Thoracic aorta (tissue), 2 donors: ENCODE measurements around the gene INSR. TPM values are rescaled to one million over a fixed set of nuclear protein-coding genes. Genes with fewer than 3 reads are reported as not detected.

Experiments used
- ATAC-seq: fragments of 150-250 bp; one replicate; pipeline ENCODE4 v1.8.0; 2017; ENCODE audit warnings: low read depth; ENCODE audit not compliant: insufficient number of reproducible peaks, low FRiP score
- DNase-seq: peaks from one replicate; pipeline ENCODE4 v3.0.0-alpha.2; 2020; ENCODE audit warnings: low spot score
- H3K27ac ChIP-seq, 2 donors: fragments of 200-600 bp; sonication (generic); 1 replicate in 1 of 2; 2 replicates in 1 of 2; pipeline ENCODE4 v1.5.1; 2016; ENCODE audit warnings: mild to moderate bottlenecking in 2 of 2, moderate library complexity in 2 of 2
- H3K27me3 ChIP-seq: fragments of 200-600 bp; sonication (generic); replicated peaks from 2 replicates; pipeline ENCODE4 v1.6.0; 2016; ENCODE audit warnings: mild to moderate bottlenecking; ENCODE audit not compliant: insufficient read depth
- H3K36me3 ChIP-seq: fragments of 200-600 bp; sonication (generic); one replicate; pipeline ENCODE4 v1.5.1; 2016
- H3K4me1 ChIP-seq, 2 donors: fragments of 200-600 bp; sonication (generic); 1 replicate in 1 of 2; 2 replicates in 1 of 2; pipeline versions ENCODE4 v1.5.1 to v1.6.0; 2016; ENCODE audit warnings: low read depth in 2 of 2, mild to moderate bottlenecking in 1 of 2; ENCODE audit not compliant: control insufficient read depth in 1 of 2
- H3K4me3 ChIP-seq: fragments of 200-600 bp; sonication (generic); 2 replicates; pipeline ENCODE4 v1.5.1; 2016; ENCODE audit warnings: mild to moderate bottlenecking
- H3K9me3 ChIP-seq: fragments of 200-600 bp; sonication (generic); 2 replicates; pipeline ENCODE4 v1.5.1; 2016
- total RNA-seq, 2 donors: library from RNA; depleted of rRNA; stranded (reverse); fragments of >200 nt; gene quantifications; one replicate each; pipeline versions ENCODE4 v1.1.0 to v1.2.3, GENCODE V29; 2016
- TF ChIP-seq, protein P1 (sequence below): fragments of 200-600 bp; sonication (generic); IDR thresholded peaks from one replicate; pipeline ENCODE4 v1.5.1; 2019; ENCODE audit warnings: antibody characterized with exemption

The INSR gene
- total RNA-seq, 2 donors from 2014 or later: 102 to 116 TPM

DNA sequence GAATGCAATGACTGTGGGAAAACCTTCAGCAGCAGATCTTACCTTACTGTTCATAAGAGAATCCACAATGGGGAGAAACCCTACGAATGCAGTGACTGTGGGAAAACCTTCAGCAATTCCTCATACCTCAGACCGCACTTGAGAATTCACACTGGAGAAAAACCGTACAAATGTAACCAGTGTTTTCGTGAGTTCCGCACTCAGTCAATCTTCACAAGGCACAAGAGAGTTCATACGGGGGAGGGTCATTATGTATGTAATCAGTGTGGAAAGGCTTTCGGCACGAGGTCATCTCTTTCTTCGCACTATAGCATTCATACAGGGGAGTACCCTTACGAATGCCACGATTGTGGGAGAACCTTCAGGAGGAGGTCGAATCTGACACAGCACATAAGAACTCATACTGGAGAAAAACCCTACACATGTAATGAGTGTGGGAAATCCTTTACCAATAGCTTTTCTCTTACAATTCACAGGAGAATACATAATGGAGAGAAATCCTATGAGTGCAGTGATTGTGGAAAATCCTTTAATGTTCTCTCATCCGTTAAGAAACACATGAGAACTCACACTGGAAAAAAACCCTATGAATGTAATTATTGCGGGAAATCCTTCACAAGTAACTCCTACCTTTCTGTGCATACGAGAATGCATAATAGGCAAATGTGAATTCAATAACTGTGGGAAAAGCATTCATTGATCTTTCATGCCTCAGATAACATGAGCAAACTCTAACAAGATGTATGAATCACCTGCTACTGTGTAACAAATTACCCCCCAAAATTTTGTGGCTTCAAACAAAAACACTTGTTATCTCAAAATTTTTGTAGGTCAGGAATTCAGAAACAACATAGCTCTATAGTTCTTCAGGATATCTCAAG, 210.9 kb downstream of the INSR start:
- Histone ChIP-seq H3K9me3 (peaks cover 98% of the 10 kb centered on the region), H3K4me1 (no peaks in the 10 kb centered on the region), H3K27ac (no peak overlapping the region), H3K36me3 (peaks cover 67% of the 10 kb centered on the region), H3K27me3 (no peaks in the 10 kb centered on the region), H3K4me3 (peak overlapping the region; percentile 2)
- TF ChIP-seq, protein P1, sequence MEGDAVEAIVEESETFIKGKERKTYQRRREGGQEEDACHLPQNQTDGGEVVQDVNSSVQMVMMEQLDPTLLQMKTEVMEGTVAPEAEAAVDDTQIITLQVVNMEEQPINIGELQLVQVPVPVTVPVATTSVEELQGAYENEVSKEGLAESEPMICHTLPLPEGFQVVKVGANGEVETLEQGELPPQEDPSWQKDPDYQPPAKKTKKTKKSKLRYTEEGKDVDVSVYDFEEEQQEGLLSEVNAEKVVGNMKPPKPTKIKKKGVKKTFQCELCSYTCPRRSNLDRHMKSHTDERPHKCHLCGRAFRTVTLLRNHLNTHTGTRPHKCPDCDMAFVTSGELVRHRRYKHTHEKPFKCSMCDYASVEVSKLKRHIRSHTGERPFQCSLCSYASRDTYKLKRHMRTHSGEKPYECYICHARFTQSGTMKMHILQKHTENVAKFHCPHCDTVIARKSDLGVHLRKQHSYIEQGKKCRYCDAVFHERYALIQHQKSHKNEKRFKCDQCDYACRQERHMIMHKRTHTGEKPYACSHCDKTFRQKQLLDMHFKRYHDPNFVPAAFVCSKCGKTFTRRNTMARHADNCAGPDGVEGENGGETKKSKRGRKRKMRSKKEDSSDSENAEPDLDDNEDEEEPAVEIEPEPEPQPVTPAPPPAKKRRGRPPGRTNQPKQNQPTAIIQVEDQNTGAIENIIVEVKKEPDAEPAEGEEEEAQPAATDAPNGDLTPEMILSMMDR: no peak
- DNase-seq: no peak
- ATAC-seq: no peak

GRCh38 chr19:7078008-7078407, 216.2 kb downstream of the INSR start:
- H3K27ac ChIP-seq: no peak overlapping the region
- ATAC-seq (no peak), DNase-seq (no peak)
- H3K4me3 ChIP-seq: no peak overlapping the region
- peaks cover 96% of the 10 kb centered on the region for H3K36me3 ChIP-seq
- no peaks in the 10 kb centered on the region for H3K27me3 ChIP-seq
- no peaks in the 10 kb centered on the region for H3K4me1 ChIP-seq
- TF ChIP-seq, protein P1: no peak
- peaks cover 77% of the 10 kb centered on the region for H3K9me3 ChIP-seq

DNA sequence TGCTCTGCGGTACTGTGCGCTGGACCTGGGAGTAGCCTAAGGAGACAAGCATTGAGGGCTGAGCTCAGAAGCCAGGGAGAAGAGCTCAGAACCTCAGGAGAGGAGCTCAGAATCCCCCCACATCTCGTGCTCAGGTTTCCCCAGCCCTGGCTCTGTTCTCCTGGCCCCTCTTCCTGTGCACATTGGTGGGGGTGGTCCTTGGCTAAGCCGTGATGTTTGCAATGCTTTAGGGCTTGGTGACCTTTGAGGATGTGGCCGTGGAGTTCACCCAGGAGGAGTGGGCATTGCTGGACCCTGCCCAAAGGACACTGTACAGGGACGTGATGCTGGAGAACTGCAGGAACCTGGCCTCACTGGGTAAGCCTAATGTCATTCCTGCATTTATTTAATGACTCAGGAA, 218.1 kb downstream of the INSR start:
- Histone ChIP-seq H3K36me3 (peaks cover 90% of the 10 kb centered on the region), H3K9me3 (peaks cover 58% of the 10 kb centered on the region), H3K4me1 (no peaks in the 10 kb centered on the region), H3K27ac (no peak overlapping the region), H3K27me3 (no peaks in the 10 kb centered on the region), H3K4me3 (no peak overlapping the region)
- DNase-seq: no peak
- ATAC-seq: no peak
- TF ChIP-seq, protein P1: no peak

DNA sequence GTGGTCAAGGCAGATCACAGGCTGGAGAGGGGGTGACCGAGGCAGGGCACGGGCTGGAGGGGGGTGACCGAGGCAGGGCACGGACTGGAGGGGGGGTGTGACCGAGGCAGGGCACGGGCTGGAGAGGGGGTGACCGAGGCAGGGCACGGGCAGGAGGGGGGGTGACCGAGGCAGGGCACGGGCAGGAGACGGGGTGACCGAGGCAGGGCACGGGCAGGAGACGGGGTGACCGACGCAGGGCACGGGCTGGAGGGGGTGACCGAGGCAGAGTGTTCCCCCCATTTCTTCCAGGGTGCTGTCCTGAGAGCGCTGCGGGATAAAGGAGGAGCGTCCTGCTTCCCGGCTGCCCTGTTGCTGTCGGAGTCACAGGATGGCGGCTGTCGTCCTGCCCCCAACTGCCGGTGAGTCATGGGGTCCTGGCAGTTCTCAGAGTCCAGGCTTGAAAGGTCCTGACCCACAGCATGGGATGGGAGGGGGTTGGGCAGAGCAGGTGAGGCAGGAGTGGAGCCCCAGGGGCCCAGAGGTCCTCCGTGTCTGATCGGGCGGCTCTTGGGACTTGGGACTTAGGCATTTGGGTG, 219.4 kb downstream of the INSR start:
- no peak overlapping the region for H3K4me3 ChIP-seq
- peaks cover 77% of the 10 kb centered on the region for H3K36me3 ChIP-seq
- H3K27ac ChIP-seq: no peak overlapping the region
- TF ChIP-seq, protein P1: no peak
- no peak for DNase-seq
- peaks cover 44% of the 10 kb centered on the region for H3K9me3 ChIP-seq
- no peaks in the 10 kb centered on the region for H3K27me3 ChIP-seq
- H3K4me1 ChIP-seq: peaks cover 4 to 11% of the 10 kb centered on the region in 2 donors
- ATAC-seq: no peak

GRCh38 chr19:7072541-7072940, 221.7 kb downstream of the INSR start:
- TF ChIP-seq, protein P1: no peak
- Histone ChIP-seq H3K4me3 (no peak overlapping the region), H3K36me3 (peaks cover 55% of the 10 kb centered on the region), H3K27me3 (no peaks in the 10 kb centered on the region), H3K27ac (no peak overlapping the region), H3K9me3 (peaks cover 22% of the 10 kb centered on the region), H3K4me1 (peaks cover 4 to 11% of the 10 kb centered on the region in 2 donors)
- ATAC-seq (no peak), DNase-seq (no peak)
